A172 (cell line): ENCODE measurements around the gene KIRREL2. TPM values are rescaled to one million over a fixed set of nuclear protein-coding genes. Genes with fewer than 3 reads are reported as not detected.
"Not testable (repeated sequence)": the region's sequence is repeated elsewhere in the genome, so short reads cannot be mapped to it uniquely, and the experiment has no call there.

Experiments used
- DNase-seq: peaks from one replicate; pipeline ENCODE4 v3.0.0-alpha.2; 2015; ENCODE audit warnings: low spot score
- total RNA-seq: library from RNA; depleted of rRNA; stranded (reverse); fragments of >200 nt; shearing (Covaris generic); gene quantifications from 2 replicates; pipeline ENCODE4 v1.2.3, GENCODE V29; 2014; rRNA removed

KIRREL2 gene
- total RNA-seq: 0.62 and 0.83 TPM in 2 replicates

DNA sequence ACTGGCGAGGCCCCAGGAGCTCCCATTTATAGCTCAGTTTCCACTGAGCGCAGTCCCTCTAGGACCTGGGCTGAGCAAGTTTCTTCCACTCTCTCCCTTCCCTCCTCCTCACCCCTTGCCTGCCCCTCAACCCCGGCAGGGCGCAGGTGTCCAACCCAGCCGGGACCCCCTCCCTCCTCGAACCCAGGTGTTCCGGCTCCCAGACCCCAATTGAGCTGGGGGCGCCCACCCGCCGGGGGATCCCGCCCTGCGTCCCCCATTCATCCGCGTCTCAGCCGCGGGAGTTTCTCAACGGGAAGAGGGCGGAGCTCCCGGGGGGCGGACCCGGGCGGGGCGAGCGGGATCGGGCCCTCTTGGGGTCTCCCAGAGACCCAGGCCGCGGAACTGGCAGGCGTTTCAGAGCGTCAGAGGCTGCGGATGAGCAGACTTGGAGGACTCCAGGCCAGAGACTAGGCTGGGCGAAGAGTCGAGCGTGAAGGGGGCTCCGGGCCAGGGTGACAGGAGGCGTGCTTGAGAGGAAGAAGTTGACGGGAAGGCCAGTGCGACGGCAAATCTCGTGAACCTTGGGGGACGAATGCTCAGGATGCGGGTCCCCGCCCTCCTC, at the start of gene KIRREL2:
Gene KIRREL2, plus strand, starts transcription at position 366 of the 604 bp plus-strand sequence. Its CDS starts 209 bp downstream, at position 575.
- DNase-seq: no peak

- no peak for DNase-seq
These were observed 49.1 kb upstream of the KIRREL2 start for GRCh38 chr19:35807633-35808032.

DNA sequence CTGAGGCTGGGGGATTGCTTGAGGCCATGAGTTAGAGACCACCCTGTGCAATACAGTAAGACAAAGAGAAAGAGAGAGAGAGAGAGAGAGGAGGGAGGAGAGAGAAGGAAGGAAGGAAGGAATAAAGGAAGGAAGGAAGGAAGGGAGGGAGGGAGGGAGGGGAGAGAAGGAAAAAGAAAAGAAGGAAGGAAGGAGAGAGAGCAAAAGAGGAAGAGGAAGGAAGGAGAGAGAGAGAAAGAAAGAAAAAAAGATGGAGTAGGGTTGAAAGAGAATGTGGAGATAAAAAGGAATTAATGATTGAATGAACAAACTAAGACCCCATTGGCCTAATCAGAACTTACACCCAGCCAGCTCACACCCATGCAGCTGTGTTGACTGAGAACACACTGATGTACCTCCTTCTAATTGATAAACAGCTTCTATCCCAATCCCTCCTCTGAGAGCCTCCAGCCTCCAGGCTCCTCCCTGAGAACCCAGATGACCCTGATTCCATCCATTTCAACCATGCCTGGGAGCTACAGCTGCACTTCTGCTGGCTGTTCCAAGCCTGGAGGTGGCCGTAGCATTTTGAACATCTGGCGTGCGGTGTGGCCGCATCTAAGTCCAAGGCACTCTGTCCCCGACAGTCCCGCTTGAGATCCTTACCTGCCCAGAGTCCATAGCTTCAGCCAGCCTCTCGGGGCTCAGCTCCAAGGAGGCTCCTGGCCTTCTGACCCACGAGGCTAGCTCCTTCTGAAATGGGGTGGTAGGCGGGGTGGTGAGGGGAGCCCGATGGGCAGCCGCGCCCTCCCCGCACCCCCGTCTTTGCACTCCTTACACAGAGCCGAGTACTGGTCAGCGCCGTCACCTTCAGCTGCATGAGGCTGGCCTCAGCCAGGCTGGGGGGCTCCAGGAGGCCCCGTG, 45.1 kb upstream of the KIRREL2 start:
- no peak for DNase-seq

DNA sequence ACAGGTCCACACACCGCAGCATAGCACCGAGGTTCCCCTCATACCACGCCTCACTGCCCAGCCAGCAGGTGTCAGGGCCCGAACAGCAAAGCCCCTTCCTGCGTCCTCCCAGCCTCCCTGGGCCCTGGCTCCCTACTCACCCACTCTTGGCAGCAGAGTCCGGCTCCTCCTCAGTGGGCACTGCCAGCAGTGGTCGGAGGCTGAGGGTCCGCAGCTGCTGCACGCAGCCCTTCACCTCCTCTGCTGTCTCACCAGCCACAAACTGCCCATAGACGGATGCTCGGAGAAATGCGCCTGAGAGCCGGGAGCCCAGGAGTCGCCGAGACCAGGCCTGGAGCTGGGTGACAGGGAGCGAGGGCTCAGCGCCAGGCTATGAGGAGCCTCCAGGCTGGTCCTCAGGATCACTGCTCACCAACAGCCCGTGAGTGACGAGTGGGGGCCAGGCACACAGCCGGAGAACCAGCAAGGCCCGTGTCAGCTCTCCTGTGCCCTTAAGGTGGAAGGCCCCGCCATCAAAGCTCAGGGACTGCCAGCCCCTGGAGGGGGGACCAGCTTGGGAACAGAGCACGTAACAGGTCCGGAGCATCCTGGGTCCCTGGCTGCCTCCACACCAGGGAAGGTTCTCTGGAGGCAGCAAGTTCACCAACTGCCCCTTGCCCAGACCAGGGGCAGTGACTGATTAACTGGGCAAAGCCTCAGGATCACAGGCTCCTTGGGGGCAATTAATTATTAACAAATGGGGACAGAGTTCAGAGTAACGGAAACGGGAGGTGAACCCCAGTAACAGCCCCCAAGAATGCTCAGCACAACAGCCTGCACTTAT, 44.3 kb upstream of the KIRREL2 start, which contains the start of gene PRODH2:
Gene PRODH2, minus strand, starts transcription at position 626 of the 823 bp plus-strand sequence. Its CDS starts 40 bp downstream, at position 586.
- DNase-seq: no peak

GRCh38 chr19:35813043-35813890, 43.4 kb upstream of the KIRREL2 start:
- no peak for DNase-seq

- no peak for DNase-seq
These were observed 40.4 kb upstream of the KIRREL2 start for GRCh38 chr19:35816262-35816661.

DNA sequence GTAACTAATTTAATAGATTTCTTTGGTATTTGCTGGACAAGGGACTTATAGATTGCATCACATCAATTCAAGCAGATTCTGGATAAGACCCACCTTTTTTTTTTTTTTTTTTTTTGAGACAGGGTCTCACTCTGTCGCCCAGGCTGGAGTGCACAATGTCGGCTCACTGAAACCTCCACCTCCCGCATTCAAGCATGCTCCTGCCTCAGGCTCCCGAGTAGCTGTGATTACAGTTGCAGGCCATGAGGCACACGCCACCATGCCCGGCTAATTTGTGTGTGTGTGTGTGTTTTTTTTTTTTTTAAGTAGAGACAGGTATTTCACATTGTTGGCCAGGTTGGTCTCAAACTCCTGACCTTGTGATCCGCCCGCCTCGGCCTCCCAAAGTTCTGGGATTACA, 39.9 kb upstream of the KIRREL2 start:
- no peak for DNase-seq

DNA sequence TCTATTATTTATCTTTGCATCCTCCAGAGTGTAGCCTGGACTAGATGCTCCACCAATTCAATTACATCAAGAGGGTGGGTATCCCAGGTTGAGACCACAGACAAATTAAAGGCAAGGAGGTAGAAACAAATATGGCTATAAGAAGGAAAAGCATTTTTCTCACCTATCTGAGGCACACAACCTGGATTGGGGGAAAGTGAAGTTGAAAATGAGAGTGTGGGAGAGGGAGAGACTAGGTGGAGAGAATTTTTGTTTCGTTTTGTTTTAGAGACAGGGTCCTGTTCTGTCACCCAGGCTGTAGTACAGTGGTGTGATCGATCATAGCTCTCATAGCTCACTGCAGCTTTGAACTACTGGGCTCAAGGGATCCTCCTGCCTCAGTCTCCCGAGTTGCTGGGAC, 38.3 kb upstream of the KIRREL2 start:
- DNase-seq: no peak

DNA sequence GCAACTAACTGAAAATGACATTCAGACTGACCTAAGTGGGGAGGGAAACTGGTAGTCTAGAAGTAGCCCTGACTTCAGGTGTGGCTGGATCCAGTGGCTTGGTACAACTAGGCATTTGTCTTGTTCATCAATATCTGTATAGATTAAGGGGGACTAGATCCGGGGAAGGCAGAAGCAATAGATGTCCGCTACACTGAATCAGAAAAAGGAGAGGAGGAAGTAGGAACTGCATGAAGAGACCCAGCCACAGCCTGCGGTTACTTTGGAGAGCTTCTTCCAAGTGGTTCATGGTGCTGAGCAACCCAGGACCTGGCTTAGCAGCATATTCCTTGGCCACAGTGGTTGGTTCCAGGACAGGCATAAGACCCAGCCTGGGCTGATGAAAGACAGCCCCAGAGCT, 34.1 kb upstream of the KIRREL2 start:
- no peak for DNase-seq

GRCh38 chr19:35824150-35824549, 32.6 kb upstream of the KIRREL2 start:
- DNase-seq: no peak

- peak; percentile 60 for DNase-seq
These were observed 27.9 kb upstream of the KIRREL2 start for GRCh38 chr19:35828692-35829301.

DNA sequence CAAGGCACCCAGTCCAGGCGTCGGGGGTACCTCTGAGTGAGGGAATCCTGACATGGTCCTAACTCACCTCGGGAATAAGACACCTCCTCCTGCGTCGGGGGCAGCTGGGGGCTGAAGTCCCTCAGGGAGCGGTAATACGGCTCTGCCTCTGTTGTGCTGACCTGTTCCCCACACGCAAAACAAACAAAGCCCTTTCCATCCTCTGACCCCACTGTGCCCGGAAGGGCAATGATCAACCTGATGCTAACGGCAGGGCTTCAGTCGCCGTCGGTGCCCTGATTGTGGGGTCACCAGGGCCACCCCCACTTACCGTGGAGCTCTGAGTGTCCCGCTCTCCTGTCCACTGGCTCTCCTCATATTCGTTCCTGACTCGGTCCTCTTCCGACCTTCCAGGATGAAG, 25.7 kb upstream of the KIRREL2 start:
- DNase-seq: no peak

GRCh38 chr19:35832054-35832453, 24.7 kb upstream of the KIRREL2 start:
- no peak for DNase-seq

DNA sequence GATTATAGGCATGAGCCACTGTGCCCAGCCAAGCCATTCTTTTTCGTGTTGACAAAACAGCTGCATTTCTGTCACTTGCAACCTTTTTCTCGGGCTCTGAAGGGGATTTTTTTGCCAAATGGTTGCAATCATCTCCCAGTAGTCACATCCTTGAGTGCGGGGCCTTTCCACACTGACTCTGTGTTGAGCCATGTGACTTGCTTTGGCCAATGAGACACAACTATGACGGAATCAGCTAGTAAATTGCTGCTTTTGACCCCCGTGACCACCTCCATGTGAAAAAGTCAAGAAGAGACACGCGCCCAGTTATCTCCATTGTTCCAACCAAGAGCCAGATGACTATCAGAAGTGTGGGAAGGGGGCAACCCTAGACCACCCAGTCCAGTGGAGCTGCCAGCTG, 22.7 kb upstream of the KIRREL2 start:
- no peak for DNase-seq

DNA sequence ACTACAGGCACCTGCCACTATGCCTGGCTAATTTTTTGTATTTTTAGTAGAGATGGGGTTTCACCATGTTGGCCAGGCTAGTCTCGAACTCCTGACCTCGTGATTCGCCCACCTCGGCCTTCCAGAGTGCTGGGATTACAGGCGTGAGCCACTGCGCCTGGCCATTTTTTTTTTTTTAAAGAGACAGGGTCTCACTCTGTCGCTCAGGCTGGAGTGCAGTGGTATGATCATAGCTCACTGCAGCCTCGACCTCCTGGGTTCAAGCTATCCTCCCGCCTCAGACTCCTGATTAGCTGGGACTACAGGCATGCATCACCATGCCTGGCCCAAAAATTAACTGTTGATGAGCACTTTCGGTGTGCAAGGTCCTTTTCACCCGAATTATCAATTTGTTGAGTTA, 20.6 kb upstream of the KIRREL2 start:
- DNase-seq: not testable (repeated sequence)

GRCh38 chr19:35841961-35842595, 14.6 kb upstream of the KIRREL2 start:
- no peak for DNase-seq

- no peak for DNase-seq
These were observed 13.9 kb upstream of the KIRREL2 start for GRCh38 chr19:35842666-35843272.

- no peak for DNase-seq
These were observed 12.8 kb upstream of the KIRREL2 start for GRCh38 chr19:35843676-35844481.
